IMR-90 (cell line): ENCODE results near the gene NEO1. TPM values are rescaled to one million over a fixed set of nuclear protein-coding genes. Genes with fewer than 3 reads are reported as not detected.

Experiments used
- ATAC-seq: fragments of 200-7000 bp; cut with Tn5 transposase; 2 replicates; pipeline ENCODE4 v1.9.1; 2020; ENCODE audit warnings: low read depth, mild to moderate bottlenecking, moderate library complexity
- BruUV-seq: library from RNA; stranded (reverse); fragments of 400-500 nt; replicated peaks from 2 replicates; lab custom pipeline; 2021; lab: Mats Ljungman, UMichigan
- CTCF ChIA-PET: fragments of 300-600 bp; formaldehyde crosslinking; extraction: SDS; loops from one replicate; lab custom pipeline; 2021; ENCODE audit warnings: antibody characterized with exemption; lab: Yijun Ruan, JAX
- POLR2A ChIA-PET: fragments of 300-600 bp; sonication (Branson Sonifier 250); formaldehyde crosslinking; loops from one replicate; lab custom pipeline; 2022; ENCODE audit warnings: antibody characterized with exemption; ENCODE audit not compliant: unreplicated experiment; lab: Charles Lee
- DNase-seq: peaks from one replicate; pipeline ENCODE4 v3.0.0; 2013
- H2AFZ ChIP-seq: replicated peaks from 2 replicates; pipeline ENCODE3; 2013; ENCODE audit warnings: low read length, mild to moderate bottlenecking; ENCODE audit not compliant: poor library complexity
- H2AK5ac ChIP-seq: 2 replicates; pipeline ENCODE4 v1.6.1; 2013; ENCODE audit warnings: low read depth, low read length, inconsistent platforms
- H2AK9ac ChIP-seq: replicated peaks from 2 replicates; pipeline ENCODE3; 2013; ENCODE audit warnings: mild to moderate bottlenecking, low read depth, low read length, moderate library complexity; ENCODE audit not compliant: poor library complexity
- H2BK120ac ChIP-seq: 2 replicates; pipeline ENCODE4 v1.6.1; 2013; ENCODE audit warnings: low read depth, low read length, inconsistent platforms
- H2BK15ac ChIP-seq: 3 replicates; pipeline ENCODE4 v1.6.1; 2013; ENCODE audit warnings: low read depth, low read length, inconsistent platforms
- H2BK20ac ChIP-seq: 2 replicates; pipeline ENCODE4 v1.6.1; 2013; ENCODE audit warnings: low read depth, mild to moderate bottlenecking, inconsistent platforms, low read length, moderate library complexity
- H2BK5ac ChIP-seq: 2 replicates; pipeline ENCODE4 v1.6.1; 2013; ENCODE audit warnings: mild to moderate bottlenecking, low read depth, low read length, inconsistent platforms; ENCODE audit not compliant: poor library complexity, severe bottlenecking
- H3K14ac ChIP-seq: replicated peaks from 2 replicates; pipeline ENCODE4 v1.6.1; 2013; ENCODE audit warnings: low read depth, low read length, inconsistent platforms
- H3K18ac ChIP-seq: 2 replicates; pipeline ENCODE4 v1.6.1; 2013; ENCODE audit warnings: low read depth, low read length, control low read depth
- H3K23ac ChIP-seq: 2 replicates; pipeline ENCODE4 v1.6.1; 2013; ENCODE audit warnings: low read depth, low read length, inconsistent platforms
- H3K27ac ChIP-seq: 2 replicates; pipeline ENCODE4 v1.5.1; 2013; ENCODE audit warnings: mild to moderate bottlenecking, control low read depth, low read length; ENCODE audit not compliant: insufficient read depth
- H3K27me3 ChIP-seq: 2 replicates; pipeline ENCODE4 v1.6.1; 2013; ENCODE audit warnings: low read length; ENCODE audit not compliant: control insufficient read depth, insufficient read depth
- H3K36me3 ChIP-seq: 2 replicates; pipeline ENCODE4 v1.6.1; 2013; ENCODE audit warnings: low read length, mixed read lengths; ENCODE audit not compliant: control insufficient read depth, insufficient read depth
- H3K4ac ChIP-seq: 2 replicates; pipeline ENCODE4 v1.6.1; 2013; ENCODE audit warnings: low read depth, low read length, inconsistent platforms
- H3K4me1 ChIP-seq: 2 replicates; pipeline ENCODE4 v1.6.1; 2013; ENCODE audit warnings: low read length, mixed read lengths; ENCODE audit not compliant: control insufficient read depth, insufficient read depth
- H3K4me2 ChIP-seq: 2 replicates; pipeline ENCODE4 v1.6.1; 2013; ENCODE audit warnings: low read depth, mild to moderate bottlenecking, control low read depth, low read length, moderate library complexity
- H3K4me3 ChIP-seq: 2 replicates; pipeline ENCODE4 v1.5.1; 2013; ENCODE audit warnings: low read depth, mild to moderate bottlenecking, control low read depth, low read length, moderate library complexity; ENCODE audit not compliant: insufficient read depth
- H3K56ac ChIP-seq: 2 replicates; pipeline ENCODE4 v1.6.1; 2013; ENCODE audit warnings: low read length, inconsistent platforms; ENCODE audit not compliant: insufficient read depth; ENCODE audit errors: extremely low read depth
- H3K79me1 ChIP-seq, 2 experiments: 2 replicates each; pipeline ENCODE4 v1.6.1; 2013; ENCODE audit warnings: low read length in 2 of 2, inconsistent platforms in 1 of 2, low read depth in 1 of 2
- H3K9ac ChIP-seq: 2 replicates; pipeline ENCODE4 v1.6.1; 2013; ENCODE audit warnings: low read depth, low read length, control low read depth
- H3K9me1 ChIP-seq: 2 replicates; pipeline ENCODE4 v1.6.1; 2013; ENCODE audit warnings: low read length, inconsistent platforms; ENCODE audit not compliant: insufficient read depth
- H3K9me3 ChIP-seq: 2 replicates; pipeline ENCODE4 v1.6.1; 2013; ENCODE audit warnings: low read length; ENCODE audit not compliant: control insufficient read depth, insufficient read depth
- H4K20me1 ChIP-seq: 2 replicates; pipeline ENCODE4 v1.6.1; 2013; ENCODE audit warnings: low read length, inconsistent platforms; ENCODE audit not compliant: insufficient read depth
- H4K5ac ChIP-seq: 2 replicates; pipeline ENCODE4 v1.6.1; 2013; ENCODE audit warnings: mild to moderate bottlenecking, low read depth, low read length, control low read depth
- H4K8ac ChIP-seq, 2 experiments: 2 replicates each; pipeline ENCODE4 v1.6.1; 2013; ENCODE audit warnings: low read depth in 2 of 2, low read length in 2 of 2, control low read depth in 1 of 2, inconsistent platforms in 1 of 2
- H4K91ac ChIP-seq: 2 replicates; pipeline ENCODE4 v1.6.1; 2013; ENCODE audit warnings: low read depth, low read length, inconsistent platforms; ENCODE audit not compliant: insufficient read depth
- CTCF ChIP-seq: conservative IDR thresholded peaks from 2 replicates; pipeline ENCODE4 v1.5.1; 2012; ENCODE audit warnings: mild to moderate bottlenecking, low read depth, low read length, improper control_type of control experiment
- RAD21 ChIP-seq: IDR thresholded peaks from 2 replicates; pipeline ENCODE4 v1.6.1; 2012; ENCODE audit warnings: low read length, improper control_type of control experiment
- WGBS, 2 experiments: methylation state at CpG; one replicate each; pipeline versions ENCODE4 v1.1.5 to v1.1.7; 2013; ENCODE audit warnings: missing lambda C conversion rate in 2 of 2; ENCODE audit not compliant: insufficient read length in 1 of 2; ENCODE audit errors: extremely low coverage in 2 of 2; 5-methylcytosine and 5-hydroxymethylcytosine counted together
- dilution Hi-C: fragments of 300-500 bp; cut with HindIII; formaldehyde crosslinking; loops from one replicate; pipeline ENCODE4 v1.14.3; 2018; ENCODE audit warnings: low sequenced_read_pairs; ENCODE audit not compliant: unreplicated experiment
- in situ Hi-C: fragments of 300-500 bp; cut with MboI; formaldehyde crosslinking; loops from 3 replicates; pipeline ENCODE4 v1.14.3; 2019; ENCODE audit warnings: low sequenced_read_pairs, inconsistent platforms, mixed read lengths
- intact Hi-C: fragments of 100-400 bp; cut with micrococcal nuclease; formaldehyde crosslinking; loops from 2 replicates; pipeline ENCODE4 v1.10.0; 2022
- polyA plus RNA-seq, 3 experiments: library from polyadenylated mRNA; depleted of rRNA; stranded (reverse); fragments of >200 nt; gene quantifications; 2 replicates each; pipeline ENCODE4 v1.2.3, GENCODE V29; 2012; ENCODE audit warnings: low replicate concordance in 1 of 3
- total RNA-seq: library from RNA; depleted of rRNA; stranded (reverse); fragments of >200 nt; gene quantifications from 2 replicates; pipeline ENCODE4 v1.2.3, GENCODE V29; 2012

The NEO1 gene
- total and polyA plus RNA-seq, 2 of the 4 experiments (the other 2 are of a cell fraction): 16.3 to 18.5 TPM

- DNase-seq (no peak), ATAC-seq (0 out of 2 replicates have a peak, but pooled peaks have one; percentile 22)
- CTCF ChIA-PET: no interaction called here
- no peak overlapping the region for H2AK9ac ChIP-seq
- peak overlapping the region; percentile 86 for H2BK120ac ChIP-seq
- H2BK20ac ChIP-seq: peak overlapping the region; percentile 79
- peak overlapping the region; percentile 50 for H2BK5ac ChIP-seq
- TF ChIP-seq CTCF: no peak
- no peak for TF ChIP-seq RAD21
- peak overlapping the region; percentile 76 for H2AFZ ChIP-seq
- H3K27me3 ChIP-seq: no peaks in the 10 kb centered on the region
- no peak overlapping the region for H3K4me3 ChIP-seq
- H3K4me2 ChIP-seq: peak overlapping the region; percentile 80
- peaks cover 17% of the 10 kb centered on the region for H3K4me1 ChIP-seq
- H4K20me1 ChIP-seq: no peaks in the 10 kb centered on the region
- peak overlapping the region; percentile 91 for H3K4ac ChIP-seq
- no CpG with 5 or more reads among the region's 8 CpGs for whole genome bisulfite sequencing, 2 experiments
- no peak overlapping the region; the same call in 1 of the 2 replicates for H4K5ac ChIP-seq
- peaks cover 9% of the 10 kb centered on the region for H3K9me1 ChIP-seq
- H2AK5ac ChIP-seq: peak overlapping the region; percentile 46; the same call in 1 of the 2 replicates
- H3K79me1 ChIP-seq: no peaks in the 10 kb centered on the region
- intact Hi-C loops (no loop called here), in situ Hi-C loops (no loop called here), dilution Hi-C loops (no loop called here)
- no TSS peak for BruUV-seq
- H3K14ac ChIP-seq: peak overlapping the region; percentile 66; the same call in 1 of the 2 replicates
- no peak overlapping the region for H3K9ac ChIP-seq
- H3K18ac ChIP-seq: no peak overlapping the region
- H2BK15ac ChIP-seq: 0 out of 3 replicates have a peak overlapping the region, but pooled peaks have one; percentile 62
- H3K36me3 ChIP-seq: no peaks in the 10 kb centered on the region
- peak overlapping the region in 1 of 2 experiments; percentile 59; a peak in 1 of 4 replicates for H4K8ac ChIP-seq
- H4K91ac ChIP-seq: peak overlapping the region; percentile 76
- H3K27ac ChIP-seq: peak overlapping the region; percentile 49; the same call in 1 of the 2 replicates
- H3K23ac ChIP-seq: no peak overlapping the region
- H3K9me3 ChIP-seq: no peaks in the 10 kb centered on the region
- POLR2A ChIA-PET: no interaction called here
- H3K56ac ChIP-seq: no peak overlapping the region
Observed at GRCh38 chr15:73021139-73021621, 31.1 kb upstream of the NEO1 start.
